K562 (cell line): ENCODE data around the gene NELL1. TPM values are rescaled to one million over a fixed set of nuclear protein-coding genes. Genes with fewer than 3 reads are reported as not detected.

ENCODE experiments used
- ATAC-seq: fragments of 200-7000 bp; cut with Tn5 transposase; 3 replicates; pipeline ENCODE4 v1.9.1; 2020; ENCODE audit warnings: moderate library complexity
- BruUV-seq: library from RNA; stranded (reverse); fragments of 400-500 nt; replicated peaks from 2 replicates; lab custom pipeline; 2021; lab: Mats Ljungman, UMichigan
- CTCF ChIA-PET: fragments of 300-600 bp; formaldehyde crosslinking; extraction: SDS; loops from one replicate; lab custom pipeline; 2021; ENCODE audit warnings: low intra/inter-chr PET ratio; lab: Yijun Ruan, JAX
- POLR2A ChIA-PET: fragments of 300-600, 350-650 bp; sonication (Branson Sonifier 250); formaldehyde crosslinking; extraction: SDS; loops from one replicate; lab custom pipeline; 2021; ENCODE audit warnings: antibody characterized with exemption, inconsistent platforms; lab: Yijun Ruan, JAX
- DNase-seq, 4 experiments: peaks; one replicate each; pipeline versions ENCODE4 v3.0.0 to v3.0.0-alpha.2; 2011 to 2018; ENCODE audit warnings: low spot score in 3 of 4, mixed read lengths in 3 of 4; ENCODE audit errors: extremely low read depth in 1 of 4
- FAIRE-seq: peaks from 2 replicates; lab custom pipeline; 2011; peaks lifted over from hg19 to GRCh38; lab: Jason Lieb, UNC
- H2AFZ ChIP-seq: 2 replicates; pipeline ENCODE4 v1.6.0; 2011; ENCODE audit warnings: low read depth, low read length, control low read depth, inconsistent platforms
- H3K27ac ChIP-seq: fragments of 200-600 bp; 3 replicates; pipeline ENCODE4 v1.8.0; 2011; ENCODE audit warnings: low read depth, mild to moderate bottlenecking, control low read depth, inconsistent platforms, low read length, moderate library complexity, mixed read lengths; ENCODE audit errors: extremely low read depth
- H3K27me3 ChIP-seq, 2 experiments: fragments of 300-600 bp in 1 of 2; 2 replicates in 1 of 2; 3 replicates in 1 of 2; pipeline versions ENCODE4 v1.6.0 to v1.8.0; 2011; ENCODE audit warnings: inconsistent platforms in 2 of 2, low read length in 2 of 2, mild to moderate bottlenecking in 1 of 2, mixed read lengths in 1 of 2, moderate library complexity in 1 of 2; ENCODE audit not compliant: control insufficient read depth in 2 of 2, insufficient read depth in 2 of 2
- H3K36me3 ChIP-seq: fragments of 300-600 bp; 3 replicates; pipeline ENCODE4 v1.8.0; 2011; ENCODE audit warnings: mild to moderate bottlenecking, low read length, inconsistent platforms; ENCODE audit not compliant: control insufficient read depth, insufficient read depth
- H3K4me1 ChIP-seq, 2 experiments: fragments of 200-600 bp in 1 of 2; replicated peaks in 1 of 2; 2 replicates in 1 of 2; 3 replicates in 1 of 2; pipeline versions ENCODE4 v1.5.1 to v1.8.0; 2011; ENCODE audit warnings: inconsistent platforms in 2 of 2, low read length in 2 of 2, mild to moderate bottlenecking in 1 of 2, mixed read lengths in 1 of 2, moderate library complexity in 1 of 2; ENCODE audit not compliant: control insufficient read depth in 2 of 2, insufficient read depth in 2 of 2
- H3K4me2 ChIP-seq: 2 replicates; pipeline ENCODE4 v1.6.1; 2011; ENCODE audit warnings: low read length, control low read depth, inconsistent platforms, mixed read lengths; ENCODE audit not compliant: insufficient read depth
- H3K4me3 ChIP-seq: fragments of 200-600 bp; sonication (generic), shearing (Covaris generic); 2 replicates; pipeline ENCODE4 v1.5.1; 2016; ENCODE audit warnings: control low read depth, inconsistent platforms
- H3K79me2 ChIP-seq: fragments of 200-600 bp; 3 replicates; pipeline ENCODE4 v1.8.0; 2011; ENCODE audit warnings: low read length, inconsistent platforms; ENCODE audit not compliant: control insufficient read depth, insufficient read depth
- H3K9ac ChIP-seq, 2 experiments: 2 replicates each; pipeline versions ENCODE4 v1.6.0 to v1.6.1; 2011; ENCODE audit warnings: low read depth in 2 of 2, low read length in 2 of 2, control low read depth in 1 of 2, inconsistent platforms in 1 of 2, mild to moderate bottlenecking in 1 of 2, mixed read lengths in 1 of 2; ENCODE audit not compliant: insufficient read depth in 1 of 2
- H3K9me1 ChIP-seq: one replicate; pipeline ENCODE4 v1.6.0; 2011; ENCODE audit warnings: inconsistent platforms, mild to moderate bottlenecking, low read length, moderate library complexity; ENCODE audit not compliant: control insufficient read depth, insufficient read depth
- H3K9me3 ChIP-seq: replicated peaks from 2 replicates; pipeline ENCODE4 v1.5.1; 2011; ENCODE audit warnings: low read depth, low read length, inconsistent platforms; ENCODE audit not compliant: control insufficient read depth, insufficient read depth
- H4K20me1 ChIP-seq: replicated peaks from 2 replicates; pipeline ENCODE4 v1.6.1; 2011; ENCODE audit warnings: low read length, inconsistent platforms, mixed read lengths; ENCODE audit not compliant: control insufficient read depth, insufficient read depth
- CLOCK ChIP-seq: fragments of 250-450 bp; sonication (Bioruptor Pico); IDR thresholded peaks from 2 replicates; pipeline ENCODE4 v1.4.0; 2020; ENCODE audit warnings: mild to moderate bottlenecking, moderate library complexity, borderline replicate concordance
- DLX4 ChIP-seq: fragments of 250-450 bp; sonication (Bioruptor Pico); IDR thresholded peaks from 2 replicates; pipeline ENCODE4 v1.6.1; 2021; ENCODE audit warnings: mild to moderate bottlenecking
- ETS1 ChIP-seq: conservative IDR thresholded peaks from 2 replicates; pipeline ENCODE4 v1.6.1; 2011; ENCODE audit warnings: low read depth, mild to moderate bottlenecking, low read length; ENCODE audit not compliant: control insufficient read depth
- HBP1 ChIP-seq: fragments of 450-650 bp; formaldehyde crosslinking; IDR thresholded peaks from 2 replicates; pipeline ENCODE4 v1.4.0; 2022; ENCODE audit warnings: missing genetic modification characterization
- KAT2B ChIP-seq: IDR thresholded peaks from one replicate; pipeline ENCODE4 v1.6.1; 2012; ENCODE audit warnings: low read depth, mild to moderate bottlenecking, control low read depth, inconsistent platforms, low read length, moderate library complexity
- MYC ChIP-seq, 2 experiments: fragments of 250-450 bp in 1 of 2; sonication (Bioruptor Pico) in 1 of 2; IDR thresholded peaks; 2 replicates each; pipeline versions ENCODE4 v1.5.1 to v1.6.1; 2012 to 2021; ENCODE audit warnings: low read depth in 2 of 2, borderline replicate concordance in 1 of 2, improper control_type of control experiment in 1 of 2, low read length in 1 of 2, mild to moderate bottlenecking in 1 of 2, moderate library complexity in 1 of 2
- NR2F6 ChIP-seq: fragments of 450-650 bp; formaldehyde crosslinking; IDR thresholded peaks from 2 replicates; pipeline ENCODE4 v1.4.0; 2020; ENCODE audit warnings: mild to moderate bottlenecking
- SRSF9 ChIP-seq: fragments of 200-400 bp; formaldehyde crosslinking; IDR thresholded peaks from 2 replicates; pipeline ENCODE4 v1.6.1; 2017; ENCODE audit warnings: low read depth, low read length, borderline replicate concordance
- TEAD4 ChIP-seq, 2 experiments: sonication (generic) in 1 of 2; formaldehyde crosslinking in 1 of 2; IDR thresholded peaks; 2 replicates each; pipeline versions ENCODE4 v1.6.1 to v1.8.0; 2012 to 2022; ENCODE audit warnings: borderline replicate concordance in 1 of 2, inconsistent platforms in 1 of 2, low read length in 1 of 2, mild to moderate bottlenecking in 1 of 2, missing genetic modification reagents in 1 of 2
- THRAP3 ChIP-seq: fragments of 450-650 bp; IDR thresholded peaks from 2 replicates; pipeline ENCODE4 v1.6.1; 2016; ENCODE audit warnings: mild to moderate bottlenecking, inconsistent platforms, borderline replicate concordance
- TSC22D4 ChIP-seq: fragments of 450-650 bp; IDR thresholded peaks from 2 replicates; pipeline ENCODE4 v1.6.1; 2016; ENCODE audit warnings: missing genetic modification characterization, missing biosample characterization, control low read depth
- ZBTB9 ChIP-seq: fragments of 450-650 bp; formaldehyde crosslinking; IDR thresholded peaks from 2 replicates; pipeline ENCODE4 v1.4.0; 2020; ENCODE audit warnings: mild to moderate bottlenecking, moderate library complexity
- ZFP1 ChIP-seq: fragments of 450-650 bp; formaldehyde crosslinking; IDR thresholded peaks from 2 replicates; pipeline ENCODE4 v1.4.0; 2020; ENCODE audit warnings: mild to moderate bottlenecking, mixed read lengths
- ZNF57 ChIP-seq: fragments of 450-650 bp; formaldehyde crosslinking; IDR thresholded peaks from 2 replicates; pipeline ENCODE4 v1.4.0; 2020; ENCODE audit warnings: mild to moderate bottlenecking, moderate library complexity
- ZNF668 ChIP-seq: fragments of 250-450 bp; sonication (Bioruptor Pico); IDR thresholded peaks from 2 replicates; pipeline ENCODE4 v1.8.0; 2022; ENCODE audit warnings: mild to moderate bottlenecking, inconsistent platforms
- in situ Hi-C: fragments of 300-500 bp; cut with MboI; formaldehyde crosslinking; loops from 4 replicates; pipeline ENCODE4 v1.15.0; 2018; ENCODE audit warnings: inconsistent platforms, mixed read lengths
- intact Hi-C: fragments of 100-400 bp; cut with micrococcal nuclease; formaldehyde crosslinking; loops from 2 replicates; pipeline ENCODE4 v1.14.2; 2022
- polyA plus RNA-seq, 8 experiments: library from polyadenylated mRNA; depleted of rRNA in 4 of 8; stranded (reverse) in 5 of 8; unstranded in 3 of 8; fragments of >200 nt; fragmentation: Nextera tagmentation in 2 of 8; fragmentation: Illumina TruSeq in 1 of 8; extraction: Ambion mirVana in 2 of 8; extraction: Trizol in 1 of 8; gene quantifications; 2 replicates each; pipeline versions ENCODE4 v1.2.1 to v1.2.3, GENCODE V29; 2011 to 2014; ENCODE audit warnings: inconsistent platforms in 1 of 8, missing spikeins in 1 of 8
- total RNA-seq, 7 experiments: library from RNA; depleted of rRNA in 6 of 7; stranded (reverse); fragments of >200 nt in 6 of 7; fragmentation: Illumina TruSeq in 2 of 7; extraction: Trizol in 2 of 7; gene quantifications; 2 replicates each; pipeline versions ENCODE4 v1.2.1 to v1.2.3, GENCODE V29; 2011 to 2021; ENCODE audit warnings: low replicate concordance in 1 of 7

NELL1 gene
- total and polyA plus RNA-seq, 9 of the 15 experiments (the other 6 are each of a cell fraction or from before 2014, with no cell fraction given), result not detected

- in situ Hi-C loops, result no loop called here
- Histone ChIP-seq H3K27ac (no peak overlapping the region), H3K9ac (no peak overlapping the region), H4K20me1 (no peaks in the 10 kb centered on the region), H3K4me2 (no peak overlapping the region), H3K4me1 (no peaks in the 10 kb centered on the region), H3K36me3 (no peaks in the 10 kb centered on the region), H3K9me3 (0 out of 2 replicates have a peak, but pooled peaks cover 1% of the 10 kb centered on the region), H3K4me3 (no peak overlapping the region), H3K27me3 (no peaks in the 10 kb centered on the region), H3K79me2 (no peaks in the 10 kb centered on the region), H3K9me1 (no peaks in the 10 kb centered on the region), H2AFZ (no peak overlapping the region)
- CTCF ChIA-PET, result no interaction called here
- POLR2A ChIA-PET, result no interaction called here
- no TSS peak for BruUV-seq
- intact Hi-C loops, result no loop called here
- FAIRE-seq (no peak), DNase-seq (no peak), ATAC-seq (no peak)
- TF ChIP-seq MYC (IDR thresholded peaks at IDR 0.05; ENCODE audit: low read depth, low read length) (no peak), MYC (CRISPR knock-in tag; IDR thresholded peaks at IDR 0.05; ENCODE audit: borderline replicate concordance, low read depth) (no peak), ZFP1 (CRISPR knock-in tag) (no peak), NR2F6 (CRISPR knock-in tag) (no peak), DLX4 (CRISPR knock-in tag) (no peak), SRSF9 (no peak), ZNF668 (no peak), TSC22D4 (tag) (no peak), ZBTB9 (CRISPR knock-in tag) (no peak), ETS1 (no peak), KAT2B (no peak), THRAP3 (no peak), HBP1 (CRISPR knock-in tag) (no peak), CLOCK (CRISPR knock-in tag) (no peak), ZNF57 (no peak), TEAD4 (IDR thresholded peaks at IDR 0.05; ENCODE audit: low read length) (no peak), TEAD4 (CRISPR knock-in tag; IDR thresholded peaks at IDR 0.05; ENCODE audit: borderline replicate concordance) (no peak)
Observed at GRCh38 chr11:21088930-21089329, 419.5 kb downstream of the NELL1 start.
